GF-D8 (cell line): ENCODE data around the gene SRSF12.
A peak's percentile ranks its signal among the peaks of the same experiment; 100 is the strongest.
"Not testable (repeated sequence)": the region's sequence is repeated elsewhere in the genome, so short reads cannot be mapped to it uniquely, and the experiment has no call there.

ENCODE experiments used
- DNase-seq: peaks from one replicate; lab custom pipeline; 2025; lab: John Stamatoyannopoulos, UW

SRSF12 gene

GRCh38 chr6:89071036-89071435 is 46.8 kb downstream of the SRSF12 start:
- DNase-seq, result no peak

DNA sequence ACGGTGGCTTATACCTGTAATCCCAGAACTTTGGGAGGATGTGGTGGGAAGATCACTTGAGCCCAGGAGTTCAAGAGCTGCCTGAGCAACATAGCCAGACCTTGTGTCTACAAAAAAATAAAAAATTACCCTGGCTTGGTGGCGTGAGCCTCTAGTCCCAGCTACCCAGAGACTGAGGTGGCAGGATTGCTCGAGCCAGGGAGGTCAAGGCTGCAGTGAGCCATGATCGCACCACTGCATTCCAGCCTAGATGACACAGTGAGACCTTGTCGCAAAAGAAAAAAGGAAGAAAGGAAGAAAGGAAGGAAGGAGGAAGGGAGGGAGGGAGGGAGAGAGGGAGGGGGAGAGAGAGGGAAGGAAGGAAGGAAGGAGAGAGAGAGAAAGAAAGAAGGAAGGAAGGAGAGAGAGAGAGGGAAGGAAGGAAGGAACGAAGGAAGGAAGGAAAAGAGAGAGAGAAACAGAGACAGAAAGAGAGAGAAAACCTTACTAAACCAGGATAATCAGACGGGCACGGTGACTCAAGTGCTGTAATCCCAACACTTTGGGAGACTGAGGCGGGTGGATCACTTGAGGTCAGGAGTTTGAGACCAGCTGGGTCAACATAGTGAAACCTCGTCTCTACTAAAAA is 48.2 kb downstream of the SRSF12 start:
- no peak for DNase-seq

DNA sequence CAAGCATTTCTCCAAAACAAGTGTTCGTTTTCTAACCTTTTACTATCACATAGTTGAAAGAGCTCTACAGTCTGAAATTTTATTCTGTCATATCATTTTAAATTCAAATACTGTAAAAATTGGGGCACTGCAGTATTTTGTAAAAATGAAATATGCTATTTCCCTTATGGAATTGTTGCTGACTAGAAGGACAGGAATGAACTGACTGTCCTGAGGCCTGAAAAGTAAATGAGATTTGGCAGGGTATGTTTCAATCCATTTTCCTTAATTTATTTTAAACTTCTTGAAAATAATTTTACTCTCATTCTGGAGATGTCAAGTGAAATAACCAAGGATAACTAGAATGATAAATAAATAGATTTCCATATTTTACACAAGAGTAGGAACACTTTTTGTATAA is 49.2 kb downstream of the SRSF12 start:
- no peak for DNase-seq

DNA sequence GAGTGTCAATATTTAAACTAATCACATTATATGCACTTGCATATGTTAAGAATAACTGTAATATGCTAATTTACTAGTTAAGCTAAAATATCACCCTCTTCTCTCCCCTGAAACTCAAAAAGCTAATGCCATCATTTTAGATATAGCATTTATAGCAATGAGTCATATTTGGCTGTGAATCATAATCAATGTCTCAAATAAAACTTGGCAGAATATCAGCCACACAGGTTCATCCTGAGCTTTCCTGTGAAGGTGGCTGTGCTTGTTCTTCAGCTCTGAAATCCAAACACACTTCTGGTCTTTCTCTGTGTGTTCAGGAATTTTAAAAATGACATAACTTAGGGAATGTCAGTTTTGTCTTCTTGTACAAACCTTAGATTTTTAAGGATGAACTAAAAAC is 50.1 kb downstream of the SRSF12 start:
- DNase-seq, result no peak

DNA sequence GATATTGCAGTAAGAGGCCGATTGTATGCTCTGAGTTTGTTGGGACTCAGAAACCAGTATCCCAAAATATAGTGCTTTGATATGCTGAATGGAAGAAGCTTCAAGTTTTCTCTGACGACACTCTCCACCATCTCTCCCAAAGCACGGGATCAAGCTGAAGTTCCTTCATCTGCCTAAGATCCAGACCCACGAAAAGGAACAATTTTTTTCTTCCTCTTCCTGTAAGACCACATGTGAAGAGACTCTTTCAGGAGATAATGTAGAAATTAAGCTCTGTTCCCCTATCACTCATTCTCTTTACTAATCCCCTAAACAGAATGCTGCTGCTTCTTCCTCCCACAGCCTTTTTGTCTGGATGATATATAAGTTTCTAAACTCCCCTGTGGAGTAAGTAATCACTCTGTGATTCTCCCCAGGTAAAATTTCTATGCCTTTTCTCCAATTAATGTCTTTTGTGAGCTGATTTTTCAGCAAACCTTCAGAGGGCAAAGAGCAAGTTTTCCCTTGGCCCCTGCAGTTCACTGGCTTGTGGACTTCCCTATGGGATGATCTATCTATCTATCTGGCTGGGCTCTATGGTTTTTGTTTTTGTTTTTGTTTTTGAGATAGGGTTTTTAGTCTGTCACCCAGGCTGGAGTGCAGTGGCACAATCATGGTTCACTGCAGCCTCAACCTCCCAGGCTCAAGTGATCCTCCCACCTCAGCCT is 50.8 kb downstream of the SRSF12 start:
- peak; percentile 48 for DNase-seq

GRCh38 chr6:89066121-89066520 is 51.8 kb downstream of the SRSF12 start:
- DNase-seq, result not testable (repeated sequence)

DNA sequence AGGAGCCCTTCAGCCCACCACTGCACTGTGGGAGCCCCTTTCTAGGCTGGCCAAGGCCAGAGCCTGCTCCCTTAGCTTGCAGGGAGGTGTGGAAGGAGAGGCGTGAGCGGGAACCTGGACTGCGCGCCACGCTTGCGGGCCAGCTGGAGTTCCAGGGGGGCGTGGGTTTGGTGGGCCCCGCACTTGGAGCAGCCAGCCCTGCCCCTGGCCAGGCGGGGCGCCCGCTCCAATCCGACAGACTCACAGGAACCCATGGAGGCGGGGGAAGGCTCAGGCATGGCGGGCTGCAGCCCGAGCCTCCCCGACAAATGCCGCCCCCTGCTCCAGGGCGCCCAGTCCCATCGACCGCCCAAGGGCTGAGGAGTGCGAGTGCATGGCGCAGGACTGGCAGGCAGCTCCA is 52.9 kb downstream of the SRSF12 start:
- not testable (repeated sequence) for DNase-seq

DNA sequence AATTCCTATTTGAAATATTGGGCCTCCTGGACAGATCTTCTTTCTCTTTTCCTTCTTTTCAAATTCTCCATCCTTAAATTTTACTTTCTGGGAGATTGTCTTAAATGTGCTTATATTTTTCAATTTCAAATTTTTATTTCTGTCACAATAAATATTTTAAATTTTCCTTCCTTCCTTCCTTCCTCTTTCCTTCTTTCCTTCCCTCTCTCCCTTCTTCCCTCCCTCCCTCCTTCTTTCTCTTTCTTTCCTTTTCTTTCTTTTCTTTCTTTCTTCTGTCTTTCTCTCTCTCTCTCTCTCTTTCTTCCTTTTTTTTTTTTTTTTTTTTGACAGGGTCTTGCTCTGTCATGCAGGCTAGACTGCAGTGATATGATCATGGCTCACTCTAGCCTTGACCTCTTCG is 54.0 kb downstream of the SRSF12 start:
- DNase-seq, result no peak

GRCh38 chr6:89059227-89059626 is 58.6 kb downstream of the SRSF12 start:
- no peak for DNase-seq

DNA sequence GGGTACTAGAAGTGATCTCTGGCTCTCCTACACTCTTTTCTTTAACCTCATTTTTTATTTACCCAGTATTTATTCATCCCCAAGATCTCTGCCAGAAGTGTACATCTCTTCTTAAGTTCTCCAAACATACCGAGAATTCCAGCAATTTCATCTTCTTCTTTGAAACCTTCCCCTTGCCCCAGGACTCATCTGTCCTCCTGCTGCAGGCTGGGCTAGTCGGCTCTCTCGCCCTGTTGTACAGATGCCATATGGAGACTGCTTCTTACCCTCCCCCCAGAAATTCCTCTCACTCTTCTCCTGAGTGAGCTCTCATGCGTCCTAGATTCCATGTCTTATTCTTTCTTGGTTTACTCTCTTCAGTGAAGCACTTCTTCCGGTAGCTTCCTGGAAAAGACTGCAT is 59.2 kb downstream of the SRSF12 start:
- DNase-seq, result no peak

GRCh38 chr6:89057759-89058158 is 60.1 kb downstream of the SRSF12 start:
- no peak for DNase-seq

- DNase-seq, result no peak
Measured at GRCh38 chr6:89054208-89054607, 63.7 kb downstream of the SRSF12 start.

GRCh38 chr6:89051676-89052075 is 66.2 kb downstream of the SRSF12 start:
- DNase-seq, result no peak

GRCh38 chr6:89050697-89051096 is 67.2 kb downstream of the SRSF12 start:
- DNase-seq, result peak; percentile 65

DNA sequence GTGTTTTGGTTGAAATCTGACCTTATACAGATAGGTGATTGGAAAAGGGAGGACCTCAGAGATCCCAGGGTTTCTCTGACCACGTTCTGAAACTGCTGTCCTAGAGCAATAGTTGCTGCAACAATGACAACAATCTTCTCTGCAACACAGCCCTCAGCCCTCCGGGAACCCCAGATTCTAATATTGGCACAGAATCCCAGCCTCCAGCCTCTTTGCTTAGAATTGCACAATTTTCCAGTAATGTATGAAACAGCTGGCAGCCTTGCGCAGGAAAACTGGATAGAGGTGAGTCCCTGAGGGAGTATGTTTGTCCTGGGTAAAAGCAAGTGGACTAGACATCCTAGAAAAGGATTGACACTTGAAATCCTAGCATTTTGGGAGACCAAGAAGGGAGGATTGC is 67.7 kb downstream of the SRSF12 start:
- DNase-seq, result no peak

DNA sequence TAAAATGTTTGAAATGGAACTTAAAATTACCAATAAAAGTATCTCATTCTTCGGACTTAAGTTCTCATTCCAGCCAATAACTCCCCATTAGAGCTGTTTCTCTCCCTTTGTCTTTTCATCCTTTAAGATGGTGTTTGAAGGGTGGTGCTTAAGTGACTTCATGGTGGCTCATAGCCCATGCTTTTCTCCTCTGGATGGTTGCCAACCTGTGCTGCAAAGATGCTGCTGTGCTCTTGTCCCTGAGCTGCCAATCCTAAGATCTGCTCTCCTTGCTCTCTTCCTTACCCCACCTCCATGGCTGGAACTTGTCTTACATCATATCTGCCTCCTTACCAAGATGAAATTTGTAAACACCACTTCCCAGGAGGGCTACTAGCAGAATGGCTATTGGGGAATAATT is 68.9 kb downstream of the SRSF12 start:
- DNase-seq, result no peak

DNA sequence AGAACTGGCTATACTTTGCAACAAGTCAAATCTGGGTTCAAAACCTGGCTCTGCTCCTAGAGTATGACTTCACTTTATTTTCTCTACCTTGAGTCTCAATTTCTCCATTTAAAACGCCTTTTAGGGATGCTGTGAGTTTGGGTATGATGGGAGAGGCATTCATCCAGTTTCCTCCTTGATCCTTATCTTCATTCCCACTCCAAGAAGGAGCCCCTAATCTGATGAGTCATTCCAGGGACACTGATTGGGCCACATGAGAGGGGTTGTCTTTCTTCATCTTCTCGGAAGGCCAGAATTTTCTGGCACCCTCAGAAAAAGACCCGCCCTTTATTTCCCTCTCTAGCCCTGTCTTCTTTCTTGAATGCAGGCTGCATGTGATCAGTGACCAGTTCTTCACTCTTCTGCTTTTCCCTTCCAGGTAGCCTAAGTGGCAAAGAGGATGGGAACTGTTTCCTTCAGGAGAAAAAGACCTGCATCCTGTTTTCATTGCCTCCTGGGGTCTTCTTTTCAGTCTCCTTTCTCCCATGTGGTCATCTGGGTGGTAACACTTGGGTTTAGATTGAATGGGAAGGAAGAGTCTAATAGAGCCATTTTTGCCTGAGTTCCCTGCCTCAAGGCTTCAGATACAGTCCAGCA is 69.5 kb downstream of the SRSF12 start:
- no peak for DNase-seq

DNA sequence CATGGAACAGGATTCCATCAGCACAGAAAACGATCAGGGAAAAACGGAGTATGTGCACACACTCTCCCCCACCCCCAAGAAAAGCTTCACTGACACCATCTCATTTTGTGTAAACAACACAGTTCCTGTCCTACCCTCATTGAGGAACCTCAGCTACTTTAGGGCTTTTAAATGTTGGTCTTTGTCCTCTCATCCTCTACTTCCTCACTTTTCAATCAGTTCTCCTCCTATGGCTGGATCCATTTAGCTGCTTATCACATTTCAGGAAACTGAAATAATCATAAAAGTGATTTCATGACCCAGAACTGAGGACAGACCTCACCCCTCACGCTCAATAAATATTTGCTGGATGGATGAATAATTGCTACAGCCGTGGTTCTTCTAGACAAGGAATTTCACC is 70.4 kb downstream of the SRSF12 start:
- peak; percentile 7 for DNase-seq
